Measurements from ENCODE around the gene GPR35.
"Not testable (repeated sequence)": the region's sequence is repeated elsewhere in the genome, so short reads cannot be mapped to it uniquely, and the experiment has no call there.

The GPR35 gene

DNA sequence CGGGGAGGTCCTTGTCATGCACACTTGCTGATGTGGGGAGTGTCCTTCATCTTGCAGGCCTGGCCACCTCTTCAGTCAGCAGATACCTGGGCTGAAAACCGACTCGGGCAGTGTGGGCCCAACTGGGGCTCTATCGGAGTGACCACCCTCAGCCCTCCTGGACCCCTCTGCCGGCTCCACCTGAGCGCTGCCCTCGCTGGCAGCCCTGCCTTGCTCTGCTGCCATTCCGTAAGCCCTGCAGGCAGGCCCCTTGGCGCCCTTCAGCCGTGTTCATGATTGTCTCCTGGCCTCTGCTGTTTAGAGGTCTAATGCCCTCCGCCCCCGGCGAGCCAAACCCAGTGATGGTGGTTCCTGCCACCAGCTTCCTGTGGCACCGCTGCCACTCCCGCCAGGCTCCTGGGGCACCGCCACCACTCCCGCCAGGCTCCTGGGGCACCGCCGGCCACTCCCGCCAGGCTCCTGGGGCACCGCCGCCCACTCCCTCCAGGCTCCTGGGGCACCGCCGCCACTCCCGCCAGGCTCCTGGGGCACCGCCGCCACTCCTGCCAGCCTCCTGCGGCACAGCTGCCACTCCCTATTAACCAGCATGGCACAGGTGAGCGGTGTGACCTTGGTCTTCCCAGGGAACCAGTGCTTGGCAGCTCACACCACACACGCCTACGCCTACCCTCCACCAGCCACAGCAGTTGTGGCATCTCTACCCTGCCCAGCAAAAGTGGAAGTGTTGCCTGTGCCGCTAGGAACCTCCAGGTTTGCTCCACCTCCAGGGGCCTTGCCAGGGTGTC lies 22.8 kb upstream of the GPR35 start:
- DNase-seq (ENCODE audit: low read depth in 2 of 2) = no peak

DNA sequence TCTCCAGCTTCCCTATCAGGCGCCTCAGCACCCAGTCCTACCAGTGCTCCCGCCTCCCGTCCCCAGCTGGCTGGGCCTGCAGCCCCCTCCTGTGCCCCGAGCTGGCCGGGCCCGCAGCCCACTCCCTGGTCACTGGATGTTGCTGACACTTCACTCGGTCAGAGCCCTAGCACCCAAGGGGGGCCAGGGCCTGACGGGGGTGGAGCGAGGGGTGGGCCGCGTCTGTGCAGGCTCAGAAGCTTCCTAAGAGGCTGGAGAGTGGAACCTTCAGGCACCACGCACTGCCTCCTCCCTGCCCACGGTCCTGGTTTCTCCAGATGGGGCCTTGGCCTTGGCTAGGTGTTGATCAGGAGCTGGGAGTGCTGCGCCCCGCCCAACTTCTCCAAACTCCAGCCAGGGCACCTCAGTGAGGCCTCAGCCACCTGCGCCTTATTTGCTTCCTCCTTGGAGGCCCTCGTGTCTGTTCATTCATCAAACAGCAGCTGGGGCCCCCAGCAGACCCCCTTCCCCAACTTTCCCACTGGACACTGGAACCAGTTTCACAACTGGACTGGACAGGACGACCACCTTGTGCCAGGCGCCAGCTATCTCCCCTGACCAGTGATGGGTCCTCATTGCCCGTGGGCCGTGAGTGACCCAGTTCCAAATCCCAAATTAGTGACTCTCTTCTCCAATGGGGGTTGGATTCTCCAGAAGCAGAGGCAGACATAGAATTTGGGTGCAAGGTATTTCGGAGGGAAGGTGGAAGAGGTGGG lies 22.0 kb upstream of the GPR35 start:
- DNase-seq (ENCODE audit: low read depth in 2 of 2) = no peak

- DNase-seq (ENCODE audit: low read depth in 2 of 2) = no peak
These were observed 21.4 kb upstream of the GPR35 start for GRCh38 chr2:240603846-240604245.

DNA sequence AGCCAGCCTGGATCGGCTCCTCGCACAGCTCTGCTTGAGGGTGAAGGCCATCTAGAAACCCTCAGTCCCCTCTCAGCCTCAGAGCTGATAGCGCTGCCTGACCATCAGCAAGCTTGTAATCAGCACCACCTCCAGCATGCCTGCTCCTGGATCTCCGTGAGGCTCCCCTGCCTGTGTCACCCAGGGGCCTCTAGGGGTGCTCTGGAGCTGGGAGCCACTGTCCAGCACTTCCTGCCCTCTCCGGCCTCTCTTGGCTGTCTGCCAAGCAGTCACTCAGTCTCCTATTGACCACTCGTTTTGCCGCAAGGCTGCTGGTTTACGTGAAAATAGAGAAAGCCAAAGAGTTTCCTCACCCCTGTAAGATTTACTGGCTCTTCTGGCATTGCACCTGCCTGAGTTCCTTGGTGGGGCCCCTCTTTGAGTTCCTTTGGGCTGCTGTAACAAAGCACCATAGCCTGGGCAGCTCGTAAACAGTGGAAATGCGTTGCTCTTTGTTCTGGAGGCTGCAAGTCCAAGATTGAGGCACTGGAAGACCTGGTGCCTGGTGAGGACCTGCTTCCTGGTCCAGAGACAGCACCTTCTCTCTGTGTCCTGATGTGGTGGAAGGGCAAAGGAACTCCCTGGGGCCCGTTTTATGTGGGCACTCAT lies 20.9 kb upstream of the GPR35 start:
- DNase-seq (ENCODE audit: low read depth in 2 of 2) = no peak

DNA sequence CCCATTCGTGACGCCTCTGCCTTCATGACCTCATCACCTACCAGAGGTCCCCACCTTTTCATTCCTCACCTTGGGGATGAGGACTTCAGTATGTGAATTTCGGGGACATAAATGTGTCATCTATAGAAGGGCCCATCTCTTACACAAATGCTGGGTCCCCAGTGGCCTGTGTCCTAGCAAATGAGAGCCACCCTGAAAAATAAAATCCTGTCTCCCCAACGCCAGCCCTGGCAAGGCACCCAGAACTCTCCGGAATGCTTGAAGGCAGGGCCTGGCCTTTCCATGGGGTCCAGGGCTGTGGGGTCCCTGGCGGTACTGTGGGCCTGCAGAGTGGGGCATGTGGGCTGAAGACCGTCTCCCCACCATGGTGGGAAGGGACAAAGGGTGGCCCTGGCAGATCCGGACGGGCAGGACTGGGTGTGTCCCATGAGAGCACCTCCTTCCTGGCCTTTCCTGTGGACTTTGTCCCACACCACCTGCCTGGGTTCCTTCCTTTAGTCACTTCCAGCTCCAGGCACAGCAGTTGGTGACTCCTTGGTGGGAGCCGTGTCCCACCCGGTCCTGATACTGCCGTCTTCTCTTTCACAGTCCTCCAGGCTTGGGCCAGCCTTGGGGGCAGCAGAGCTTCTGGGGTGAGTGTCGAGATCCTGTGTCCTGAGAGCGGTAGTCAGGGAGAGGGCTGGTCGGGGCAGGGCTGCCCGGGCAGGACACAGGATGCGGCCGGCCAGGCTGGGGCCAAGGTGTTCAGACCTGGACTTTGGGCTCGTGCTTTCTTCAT lies 20.2 kb upstream of the GPR35 start:
- DNase-seq (ENCODE audit: low read depth in 2 of 2) = no peak

DNA sequence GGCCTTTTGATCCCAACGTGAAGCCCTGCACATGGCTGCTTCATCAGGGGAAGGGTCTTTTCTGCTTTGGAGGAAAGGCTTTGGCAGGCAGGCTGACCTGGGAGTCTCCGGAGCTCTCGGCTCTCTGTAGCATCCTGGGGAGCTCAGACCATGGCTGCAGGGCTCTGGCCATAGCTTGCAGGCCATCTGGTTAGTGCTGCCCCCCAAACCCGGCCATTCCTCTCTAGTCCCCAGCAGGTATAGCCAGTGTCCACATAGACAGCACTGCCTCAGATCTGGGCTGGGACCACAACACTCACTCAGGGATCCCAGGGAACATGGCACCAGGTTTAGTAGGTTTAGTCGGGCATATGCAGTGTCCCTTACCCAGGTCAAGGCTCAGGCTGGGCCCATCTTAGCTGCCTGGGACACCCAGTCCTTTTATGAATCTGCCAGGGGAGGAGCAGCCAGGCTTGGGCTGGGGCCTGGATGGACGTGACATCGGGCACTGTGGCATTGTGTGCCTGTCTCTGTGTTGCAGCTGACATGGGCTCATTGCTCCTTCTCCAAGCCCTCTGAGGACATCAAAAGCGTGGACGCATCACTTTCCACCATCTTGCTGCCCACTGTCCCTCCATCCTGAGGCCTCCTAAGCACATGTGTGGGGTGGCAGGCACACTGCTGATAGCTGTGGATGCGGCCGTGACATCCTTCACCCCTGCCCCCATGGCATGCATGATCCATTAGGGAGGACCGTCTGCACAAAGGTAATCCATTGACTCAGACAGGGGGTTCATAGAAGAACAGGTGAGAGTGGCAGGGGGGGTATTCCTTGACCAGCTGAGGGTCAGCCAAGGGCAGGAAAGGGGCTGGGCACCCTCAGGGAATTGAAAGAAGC lies 19.2 kb upstream of the GPR35 start:
- DNase-seq (ENCODE audit: low read depth in 2 of 2) = no peak

DNA sequence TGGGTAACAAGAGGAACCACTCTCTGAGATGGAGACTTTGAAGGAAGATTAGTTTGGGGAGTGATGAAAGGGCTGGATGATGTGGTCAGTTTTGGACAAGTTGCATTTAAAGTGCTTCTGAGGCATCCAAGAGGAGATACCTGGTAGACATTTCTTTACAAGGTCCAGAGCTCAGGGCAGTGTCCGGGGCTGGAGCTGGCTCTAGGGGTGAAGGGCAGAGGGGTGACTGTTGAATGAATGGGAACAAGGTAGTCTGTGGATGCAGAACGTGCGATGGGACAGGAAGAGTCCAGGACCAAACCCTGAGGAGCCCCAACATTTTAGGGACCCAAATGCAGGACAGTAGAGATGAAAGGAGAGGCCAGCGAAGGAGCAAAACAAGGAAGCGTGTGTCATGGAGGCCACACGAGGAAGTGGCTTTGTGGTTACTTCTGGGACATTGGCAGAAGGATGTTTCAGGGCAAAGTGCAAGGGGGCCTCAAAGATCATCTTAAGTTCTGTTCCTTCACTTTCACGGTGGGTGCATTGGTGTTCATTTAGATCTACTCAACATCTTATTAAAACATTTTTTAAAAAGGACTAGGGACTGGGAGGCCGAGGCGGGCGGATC lies 13.6 kb upstream of the GPR35 start:
- DNase-seq (ENCODE audit: low read depth in 2 of 2) = no peak

GRCh38 chr2:240613781-240614180 lies 11.5 kb upstream of the GPR35 start:
- no peak for DNase-seq (ENCODE audit: low read depth in 2 of 2)

DNA sequence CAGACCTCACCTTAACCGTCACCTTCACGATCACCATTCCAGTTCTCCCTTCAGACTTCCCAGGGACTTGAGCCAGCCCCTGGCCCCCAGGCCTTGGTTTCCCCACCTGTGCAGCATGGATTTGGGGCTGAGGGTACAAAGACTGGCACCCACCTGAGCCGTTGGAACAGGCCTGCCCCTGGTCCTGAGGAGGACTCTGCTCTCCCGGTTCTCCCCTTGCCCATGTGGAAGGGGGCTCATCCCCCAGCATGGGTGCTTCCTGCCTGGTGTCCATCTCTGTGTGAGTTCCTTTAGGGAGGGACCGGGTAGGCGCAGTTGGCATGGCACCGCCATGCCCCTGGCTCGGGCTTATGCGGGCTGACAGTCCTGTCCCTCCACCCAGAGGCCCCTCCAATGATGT lies 10.9 kb upstream of the GPR35 start:
- DNase-seq (ENCODE audit: low read depth in 2 of 2) = no peak

DNA sequence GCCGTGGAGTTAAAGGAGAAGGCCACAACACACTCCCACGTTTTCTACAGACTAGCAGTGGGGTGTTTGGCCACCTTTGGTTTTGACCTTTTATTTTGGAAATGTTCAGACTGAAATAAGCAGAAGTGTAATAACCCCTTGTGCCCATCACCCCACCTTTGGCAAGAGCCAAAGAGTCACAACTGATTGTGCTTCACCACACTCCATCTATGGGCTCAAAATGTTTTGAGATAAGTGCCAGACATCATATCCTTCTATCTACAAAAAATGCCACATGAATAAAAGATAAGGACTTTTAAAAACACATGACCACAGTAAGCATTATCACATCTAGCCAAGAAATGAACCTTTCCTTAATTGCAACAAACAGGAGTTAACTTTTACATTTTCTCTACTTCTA lies 9.9 kb upstream of the GPR35 start:
- DNase-seq (ENCODE audit: low read depth in 2 of 2) = no peak

DNA sequence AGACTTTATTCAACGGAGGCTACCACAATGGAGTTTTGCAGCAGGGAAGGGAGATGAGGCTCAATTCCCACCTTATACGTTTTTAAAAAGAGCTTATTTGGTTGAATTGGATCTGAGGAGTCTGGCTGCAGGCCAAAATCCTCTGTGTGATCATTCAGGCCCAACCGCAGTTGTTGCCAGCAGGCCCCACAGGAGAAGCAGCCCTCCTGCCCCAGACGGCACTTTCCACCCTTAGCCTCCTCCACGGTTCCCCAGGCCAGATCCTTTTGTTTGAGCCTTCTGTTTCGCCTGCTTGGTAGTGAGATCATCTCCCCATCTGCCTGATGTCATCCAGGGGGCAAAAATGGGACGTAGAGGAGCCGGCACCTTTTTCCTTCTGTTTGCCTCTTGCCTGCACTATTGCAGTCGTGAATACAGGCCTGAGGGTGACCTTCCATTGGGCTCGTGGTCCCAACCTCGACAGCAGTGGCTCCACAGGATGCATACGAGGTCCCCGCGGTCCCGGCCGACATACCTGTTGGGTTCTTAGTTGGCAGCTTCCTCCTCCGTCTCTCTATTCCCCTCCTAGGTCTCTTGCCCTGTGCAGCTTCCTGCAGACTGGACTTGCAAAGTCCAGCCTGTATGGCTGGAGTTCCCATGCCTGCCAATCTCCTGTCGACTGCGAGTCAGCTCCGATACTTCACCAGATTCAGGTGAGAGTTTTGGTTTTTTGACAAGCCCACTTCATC lies 9.3 kb upstream of the GPR35 start:
- DNase-seq (ENCODE audit: low read depth in 2 of 2) = no peak

- not testable (repeated sequence) for DNase-seq (ENCODE audit: low read depth in 2 of 2)
These were observed 8.2 kb upstream of the GPR35 start for GRCh38 chr2:240616860-240617666.

- no peak for DNase-seq (ENCODE audit: low read depth in 2 of 2)
These were observed 6.5 kb upstream of the GPR35 start for GRCh38 chr2:240618776-240619175.

DNA sequence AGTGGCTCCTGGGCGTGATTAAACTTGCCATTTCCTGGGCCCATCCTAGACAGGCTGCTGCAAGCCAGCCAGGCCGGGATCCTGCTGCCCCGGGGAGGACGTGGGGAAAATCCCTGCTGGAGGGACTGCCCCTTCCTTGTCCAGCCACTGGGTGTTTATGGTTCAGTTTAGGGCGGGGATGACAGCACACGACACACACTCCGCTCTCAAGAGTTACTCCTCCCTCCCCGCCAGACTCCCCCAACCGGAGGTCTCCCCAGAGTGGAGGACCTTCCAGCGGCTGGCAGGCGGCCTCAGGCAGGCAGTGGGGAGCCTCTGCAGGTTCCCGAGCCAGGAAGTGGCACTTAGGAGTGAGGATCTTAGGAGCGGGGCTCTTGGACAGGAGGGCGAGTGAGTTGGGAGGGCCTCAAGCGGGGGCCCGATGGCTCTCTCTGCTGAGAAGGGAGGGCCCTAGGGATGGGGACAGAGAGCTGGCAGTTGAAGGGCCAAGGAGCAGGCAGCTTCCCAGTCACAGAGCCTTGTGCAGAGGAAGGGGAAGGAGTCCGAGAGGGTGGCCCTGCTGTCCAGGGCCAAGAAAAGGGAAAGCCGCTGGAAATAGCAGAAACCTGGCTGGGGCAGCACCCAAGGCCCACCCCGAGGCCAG lies 5.7 kb upstream of the GPR35 start:
- DNase-seq (ENCODE audit: low read depth in 2 of 2) = no peak

GRCh38 chr2:240620149-240620731 lies 5.0 kb upstream of the GPR35 start:
- no peak for DNase-seq (ENCODE audit: low read depth in 2 of 2)

GRCh38 chr2:240620859-240621258 lies 4.4 kb upstream of the GPR35 start:
- no peak for DNase-seq (ENCODE audit: low read depth in 2 of 2)

GRCh38 chr2:240622060-240622411 lies 3.2 kb upstream of the GPR35 start:
- no peak for DNase-seq (ENCODE audit: low read depth in 2 of 2)

DNA sequence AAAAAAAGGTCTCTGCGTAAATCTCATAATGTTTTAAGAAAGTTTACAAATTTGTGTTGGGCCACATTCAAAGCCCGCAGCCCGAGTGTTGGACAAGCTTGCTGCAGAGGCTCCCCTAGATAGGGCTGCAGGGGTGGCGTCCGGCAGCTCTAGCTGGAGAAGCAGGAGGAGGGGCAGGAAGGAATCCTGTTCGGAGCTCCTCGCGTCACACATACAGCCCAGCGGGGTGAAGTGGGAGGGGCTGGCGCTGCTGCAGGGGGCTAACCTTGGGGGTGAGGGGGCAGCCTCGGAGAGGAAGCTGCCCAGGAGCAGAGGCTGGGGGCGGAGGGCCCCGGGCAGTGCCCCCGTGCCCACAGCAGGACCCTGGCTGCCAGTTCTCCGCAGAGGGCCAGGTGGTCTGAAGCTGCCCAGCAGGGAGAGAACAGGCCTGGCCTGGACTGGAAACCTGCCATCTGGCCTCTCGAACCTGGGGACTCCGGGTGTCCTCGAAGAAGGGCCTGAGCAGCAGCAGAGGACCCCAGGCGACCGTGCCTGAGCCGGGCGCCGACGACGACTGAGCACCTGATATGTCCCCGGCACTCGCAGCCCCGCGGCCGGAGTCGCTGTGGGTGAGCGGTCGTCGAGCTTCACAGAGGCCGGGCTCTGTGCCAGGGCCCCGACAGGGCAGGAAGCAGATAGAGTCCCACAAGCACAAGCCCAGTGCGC lies 2.6 kb upstream of the GPR35 start:
- DNase-seq (ENCODE audit: low read depth in 2 of 2) = peak in 1 of 2 donors; percentile 50

Data from stimulated activated CD8-positive, alpha-beta memory T cell treated with anti-CD3 and anti-CD28 coated beads, Interleukin-7, amount 100 ng/mL, for 4 hours (primary cell).